GM12878 (cell line): ENCODE results near the gene EML1. TPM values are rescaled to one million over a fixed set of nuclear protein-coding genes. Genes with fewer than 3 reads are reported as not detected.

ENCODE experiments used
- ATAC-seq: fragments of 200-7000 bp; cut with Tn5 transposase; 3 replicates; pipeline ENCODE4 v1.9.1; 2020; ENCODE audit warnings: mild to moderate bottlenecking, moderate library complexity
- BruUV-seq: library from RNA; stranded (reverse); fragments of 400-500 nt; replicated peaks from 2 replicates; lab custom pipeline; 2021; lab: Mats Ljungman, UMichigan
- CTCF ChIA-PET: fragments of 300-600 bp; sonication (Branson Sonifier 250); formaldehyde crosslinking; extraction: SDS; loops from one replicate; lab custom pipeline; 2021; ENCODE audit warnings: inconsistent platforms; lab: Yijun Ruan, JAX
- POLR2A ChIA-PET: fragments of 350-600 bp; formaldehyde crosslinking; extraction: SDS; loops from one replicate; lab custom pipeline; 2021; ENCODE audit warnings: inconsistent platforms; lab: Charles Lee
- RAD21 ChIA-PET: fragments of 300-600 bp; sonication (Branson Sonifier 250); formaldehyde crosslinking; loops from one replicate; lab custom pipeline; 2023; ENCODE audit warnings: antibody characterized with exemption; ENCODE audit not compliant: unreplicated experiment; lab: Charles Lee
- SMC1A ChIA-PET: fragments of 300-600 bp; sonication (Branson Sonifier 250); formaldehyde crosslinking; loops from one replicate; lab custom pipeline; 2023; ENCODE audit not compliant: unreplicated experiment, uncharacterized antibody; lab: Charles Lee
- DNase-seq: peaks from one replicate; pipeline ENCODE4 v3.0.0-alpha.2; 2011; ENCODE audit warnings: low read depth, low spot score
- FAIRE-seq: peaks from 3 replicates; lab custom pipeline; 2011; peaks lifted over from hg19 to GRCh38; lab: Jason Lieb, UNC
- H2AFZ ChIP-seq: 2 replicates; pipeline ENCODE4 v1.6.0; 2011; ENCODE audit warnings: low read depth, low read length, control low read depth; ENCODE audit not compliant: control insufficient read depth
- H3K27ac ChIP-seq: 2 replicates; pipeline ENCODE4 v1.5.1; 2011; ENCODE audit warnings: control low read depth; ENCODE audit not compliant: control insufficient read depth, insufficient read depth
- H3K27me3 ChIP-seq, 2 experiments: replicated peaks in 1 of 2; 2 replicates each; pipeline versions ENCODE4 v1.6.0 to v1.6.1; 2011; ENCODE audit warnings: low read length in 1 of 2; ENCODE audit not compliant: control insufficient read depth in 2 of 2, insufficient read depth in 2 of 2
- H3K36me3 ChIP-seq, 2 experiments: 2 replicates each; pipeline ENCODE4 v1.5.1; 2011; ENCODE audit warnings: low read length in 1 of 2; ENCODE audit not compliant: control insufficient read depth in 2 of 2, insufficient read depth in 2 of 2
- H3K4me1 ChIP-seq: 2 replicates; pipeline ENCODE4 v1.6.1; 2011; ENCODE audit warnings: mild to moderate bottlenecking, low read length, moderate library complexity, mixed read lengths; ENCODE audit not compliant: control insufficient read depth, insufficient read depth
- H3K4me2 ChIP-seq: 2 replicates; pipeline ENCODE4 v1.6.0; 2011; ENCODE audit warnings: control low read depth; ENCODE audit not compliant: control insufficient read depth, insufficient read depth
- H3K4me3 ChIP-seq: fragments of 200-600 bp; sonication (generic); 2 replicates; pipeline ENCODE4 v1.5.1; 2016
- H3K79me2 ChIP-seq: 2 replicates; pipeline ENCODE4 v1.6.0; 2011; ENCODE audit warnings: low read length; ENCODE audit not compliant: control insufficient read depth, insufficient read depth
- H3K9ac ChIP-seq: 2 replicates; pipeline ENCODE4 v1.8.0; 2011; ENCODE audit warnings: low read length, control low read depth, mixed read lengths; ENCODE audit not compliant: control insufficient read depth, insufficient read depth
- H3K9me3 ChIP-seq: replicated peaks from 3 replicates; pipeline ENCODE4 v1.5.1; 2011; ENCODE audit warnings: mild to moderate bottlenecking, low read length; ENCODE audit not compliant: control insufficient read depth, insufficient read depth
- H4K20me1 ChIP-seq: 2 replicates; pipeline ENCODE4 v1.6.0; 2011; ENCODE audit not compliant: control insufficient read depth, insufficient read depth
- MEF2A ChIP-seq: IDR thresholded peaks from 2 replicates; pipeline ENCODE4 v1.6.1; 2011; ENCODE audit warnings: low read depth, mild to moderate bottlenecking, low read length, moderate library complexity; ENCODE audit not compliant: insufficient read depth
- POLR2A ChIP-seq: IDR thresholded peaks from 2 replicates; pipeline ENCODE4 v1.6.1; 2011; ENCODE audit warnings: low read depth, mild to moderate bottlenecking, low read length
- SRF ChIP-seq, 2 experiments: IDR thresholded peaks; 2 replicates each; pipeline ENCODE4 v1.6.1; 2011; ENCODE audit warnings: low read depth in 2 of 2, low read length in 2 of 2, mild to moderate bottlenecking in 1 of 2, moderate library complexity in 1 of 2
- STAT1 ChIP-seq: fragments of 450-650 bp; conservative IDR thresholded peaks from 2 replicates; pipeline ENCODE4 v1.6.1; 2014; ENCODE audit warnings: antibody characterized with exemption, mild to moderate bottlenecking
- USF2 ChIP-seq: IDR thresholded peaks from 2 replicates; pipeline ENCODE4 v1.6.1; 2011; ENCODE audit warnings: low read depth, low read length, improper control_type of control experiment, borderline replicate concordance
- ZNF592 ChIP-seq: fragments of 450-650 bp; IDR thresholded peaks from 2 replicates; pipeline ENCODE4 v1.6.1; 2017; ENCODE audit warnings: mild to moderate bottlenecking, moderate library complexity
- WGBS: methylation state at CpG from one replicate; pipeline ENCODE4 v1.1.6; 2016; ENCODE audit warnings: low lambda C conversion rate; ENCODE audit not compliant: insufficient replicate concordance, insufficient coverage; ENCODE audit errors: missing lambda C conversion rate; 5-methylcytosine and 5-hydroxymethylcytosine counted together
- in situ Hi-C: fragments of 300-500 bp; cut with MboI; formaldehyde crosslinking; loops from 9 replicates; pipeline ENCODE4 v1.14.3; 2018; ENCODE audit warnings: mixed read lengths
- intact Hi-C: fragments of 100-400 bp; cut with micrococcal nuclease; formaldehyde crosslinking; loops from one replicate; pipeline ENCODE4 v1.14.2; 2022; ENCODE audit not compliant: unreplicated experiment
- polyA plus RNA-seq, 11 experiments: library from polyadenylated mRNA; depleted of rRNA in 4 of 11; unstranded in 6 of 11; stranded (reverse) in 5 of 11; fragments of >200 nt; fragmentation: Nextera tagmentation in 4 of 11; fragmentation: Illumina TruSeq in 1 of 11; extraction: Ambion mirVana in 4 of 11; extraction: Trizol in 1 of 11; gene quantifications; 1 replicate in 1 of 11; 2 replicates in 10 of 11; pipeline versions ENCODE4 v1.2.1 to v1.2.3, GENCODE V29; 2011 to 2016; ENCODE audit warnings: inconsistent platforms in 2 of 11, missing spikeins in 2 of 11, low read depth in 1 of 11
- total RNA-seq, 4 experiments: library from RNA; depleted of rRNA in 3 of 4; stranded (reverse); fragments of >200 nt in 3 of 4; fragmentation: Illumina TruSeq in 1 of 4; extraction: Trizol in 1 of 4; gene quantifications; 2 replicates each; pipeline versions ENCODE4 v1.2.1 to v1.2.3, GENCODE V29; 2013 to 2021

The EML1 gene
- total and polyA plus RNA-seq, 10 of the 15 experiments (the other 5 are each of a cell fraction or from before 2014, with no cell fraction given): 0.05 to 3.4 (median 0.11) TPM; not detected in 3

- no peak for FAIRE-seq
- 40% methylated on average over 7 of the region's 7 CpGs for WGBS
These were observed 23.0 kb downstream of the EML1 start for GRCh38 chr14:99816217-99816616.

GRCh38 chr14:99816642-99817041, 23.4 kb downstream of the EML1 start:
- POLR2A ChIA-PET: no interaction called here
- CTCF ChIA-PET: interaction anchor here (0.6 kb wide), 1 partner anchor 188 kb away, joined by 3 read pairs; no protein-coding TSS in a partner anchor
- H3K9ac ChIP-seq: no peak overlapping the region
- no peaks in the 10 kb centered on the region for H3K4me1 ChIP-seq
- H2AFZ ChIP-seq: no peak overlapping the region
- ATAC-seq (no peak), DNase-seq (no peak), FAIRE-seq (no peak)
- no peak overlapping the region for H3K4me3 ChIP-seq
- SMC1A ChIA-PET: no interaction called here
- intact Hi-C loops: no loop called here
- no peak overlapping the region for H3K4me2 ChIP-seq
- no peaks in the 10 kb centered on the region for H3K79me2 ChIP-seq
- no peaks in the 10 kb centered on the region for H3K36me3 ChIP-seq
- RAD21 ChIA-PET: no interaction called here
- in situ Hi-C loops: no loop called here
- H3K27me3 ChIP-seq: peaks cover 2 to 7% of the 10 kb centered on the region in 2 experiments; a peak in 3 of 4 replicates
- 37% methylated on average over 3 of the region's 3 CpGs for WGBS
- no peaks in the 10 kb centered on the region for H3K9me3 ChIP-seq
- no TSS peak for BruUV-seq
- H3K27ac ChIP-seq: no peak overlapping the region
- H4K20me1 ChIP-seq: no peaks in the 10 kb centered on the region
- no peak for TF ChIP-seq SRF (IDR thresholded peaks at IDR 0.05; ENCODE audit: low read depth in 2 of 2, low read length in 2 of 2)
- TF ChIP-seq POLR2A: no peak
- no peak for TF ChIP-seq ZNF592
- no peak for TF ChIP-seq STAT1
- no peak for TF ChIP-seq MEF2A

More at GRCh38 chr14:99816217-99816616, 23.0 kb downstream of the EML1 start:
- H3K9ac ChIP-seq: no peak overlapping the region
- POLR2A ChIA-PET: no interaction called here
- intact Hi-C loops (no loop called here), in situ Hi-C loops (no loop called here)
- TF ChIP-seq USF2: no peak
- no peaks in the 10 kb centered on the region for H4K20me1 ChIP-seq
- CTCF ChIA-PET: interaction anchor here (0.6 kb wide), 1 partner anchor 188 kb away, joined by 3 read pairs; no protein-coding TSS in a partner anchor
- no peaks in the 10 kb centered on the region for H3K36me3 ChIP-seq
- no TSS peak for BruUV-seq
- no peak overlapping the region for H3K27ac ChIP-seq
- H3K4me2 ChIP-seq: no peak overlapping the region
- peaks cover 2 to 7% of the 10 kb centered on the region in 2 experiments; a peak in 3 of 4 replicates for H3K27me3 ChIP-seq
- DNase-seq (no peak), ATAC-seq (no peak)
- RAD21 ChIA-PET: no interaction called here
- H2AFZ ChIP-seq: no peak overlapping the region
- H3K4me3 ChIP-seq: no peak overlapping the region
- SMC1A ChIA-PET: no interaction called here
- no peaks in the 10 kb centered on the region for H3K4me1 ChIP-seq
- H3K9me3 ChIP-seq: no peaks in the 10 kb centered on the region
- no peaks in the 10 kb centered on the region for H3K79me2 ChIP-seq
